ENCODE measurements around the gene ATP2A1. TPM values are rescaled to one million over a fixed set of nuclear protein-coding genes. Genes with fewer than 3 reads are reported as not detected.
A peak's percentile ranks its signal among the peaks of the same experiment; 100 is the strongest.

ATP2A1 gene
- total and polyA plus RNA-seq, 2 of the 13 experiments (the other 11 are each of a cell fraction or from before 2014, with no cell fraction given) = 3.2 to 12.5 TPM

- TF ChIP-seq TEAD3 (CRISPR knock-in tag; optimal IDR thresholded peaks at IDR 0.05; ENCODE audit: borderline replicate concordance) = no peak
- peak; percentile 2; the same call in 1 of the 2 replicates for TF ChIP-seq ZMYM3 (CRISPR knock-in tag; IDR thresholded peaks at IDR 0.05)
- TF ChIP-seq MLXIP (CRISPR knock-in tag; IDR thresholded peaks at IDR 0.05; ENCODE audit: borderline replicate concordance) = no peak
- no peak for TF ChIP-seq UBTF (CRISPR knock-in tag; IDR thresholded peaks at IDR 0.05)
- no peak for TF ChIP-seq ZNF567 (CRISPR knock-in tag; IDR thresholded peaks at IDR 0.05; ENCODE audit: borderline replicate concordance)
- TF ChIP-seq ZNF224 (CRISPR knock-in tag; IDR thresholded peaks at IDR 0.05) = no peak
- TF ChIP-seq REL (CRISPR knock-in tag; conservative IDR thresholded peaks at IDR 0.05) = no peak
- peak; percentile 64 for TF ChIP-seq GATAD1 (CRISPR knock-in tag; IDR thresholded peaks at IDR 0.05)
- TF ChIP-seq WIZ (CRISPR knock-in tag; IDR thresholded peaks at IDR 0.05) = peak; percentile 92
- TF ChIP-seq, protein P1, sequence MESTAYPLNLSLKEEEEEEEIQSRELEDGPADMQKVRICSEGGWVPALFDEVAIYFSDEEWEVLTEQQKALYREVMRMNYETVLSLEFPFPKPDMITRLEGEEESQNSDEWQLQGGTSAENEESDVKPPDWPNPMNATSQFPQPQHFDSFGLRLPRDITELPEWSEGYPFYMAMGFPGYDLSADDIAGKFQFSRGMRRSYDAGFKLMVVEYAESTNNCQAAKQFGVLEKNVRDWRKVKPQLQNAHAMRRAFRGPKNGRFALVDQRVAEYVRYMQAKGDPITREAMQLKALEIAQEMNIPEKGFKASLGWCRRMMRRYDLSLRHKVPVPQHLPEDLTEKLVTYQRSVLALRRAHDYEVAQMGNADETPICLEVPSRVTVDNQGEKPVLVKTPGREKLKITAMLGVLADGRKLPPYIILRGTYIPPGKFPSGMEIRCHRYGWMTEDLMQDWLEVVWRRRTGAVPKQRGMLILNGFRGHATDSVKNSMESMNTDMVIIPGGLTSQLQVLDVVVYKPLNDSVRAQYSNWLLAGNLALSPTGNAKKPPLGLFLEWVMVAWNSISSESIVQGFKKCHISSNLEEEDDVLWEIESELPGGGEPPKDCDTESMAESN (CRISPR knock-in tag; conservative IDR thresholded peaks at IDR 0.05) = peak; percentile 45; the same call in 1 of the 2 replicates
- TF ChIP-seq ARNTL (CRISPR knock-in tag; IDR thresholded peaks at IDR 0.05) = 0 out of 2 replicates have a peak, but pooled peaks have one; percentile 21
- no peak for TF ChIP-seq ZIK1 (CRISPR knock-in tag; IDR thresholded peaks at IDR 0.05; ENCODE audit: borderline replicate concordance, low read depth)
- peak; percentile 87; the same call in 1 of the 2 replicates for TF ChIP-seq KDM5A (IDR thresholded peaks at IDR 0.05; ENCODE audit: borderline replicate concordance, low read length)
- no peak for TF ChIP-seq ZNF12 (CRISPR knock-in tag; IDR thresholded peaks at IDR 0.05)
- TF ChIP-seq MXI1 (IDR thresholded peaks at IDR 0.05; ENCODE audit: borderline replicate concordance, low read depth, low read length) = peak; percentile 52; the same call in 1 of the 3 replicates
- peak; percentile 61; the same call in 1 of the 2 replicates for TF ChIP-seq PHF20 (CRISPR knock-in tag; IDR thresholded peaks at IDR 0.05)
- no peak for TF ChIP-seq MLLT10 (CRISPR knock-in tag; IDR thresholded peaks at IDR 0.05)
- TF ChIP-seq MXD4 (CRISPR knock-in tag; IDR thresholded peaks at IDR 0.05) = 0 out of 2 replicates have a peak, but pooled peaks have one; percentile 6
- no peak for TF ChIP-seq ZNF354B (CRISPR knock-in tag; IDR thresholded peaks at IDR 0.05)
- peak; percentile 72 for TF ChIP-seq AGO1 (IDR thresholded peaks at IDR 0.05; ENCODE audit: low read depth, low read length, poor library complexity, severe bottlenecking)
- TF ChIP-seq CCAR2 (optimal IDR thresholded peaks at IDR 0.05; ENCODE audit: low read depth, low read length) = no peak
Observed at GRCh38 chr16:28924762-28925385, 46.6 kb downstream of the ATP2A1 start, which contains the start of gene RABEP2 (continued).

Data from HepG2 (cell line).